Endothelial cell of umbilical vein (primary cell): ENCODE measurements around the gene ZSWIM5. TPM values are rescaled to one million over a fixed set of nuclear protein-coding genes. Genes with fewer than 3 reads are reported as not detected.

Experiments used
- BruUV-seq: library from RNA; stranded (reverse); fragments of 400-500 nt; replicated peaks from 2 replicates; lab custom pipeline; 2021; lab: Mats Ljungman, UMichigan
- CTCF ChIA-PET: fragments of 300-600, 350-600 bp; sonication (Branson Sonifier 250); formaldehyde crosslinking; loops from one replicate; lab custom pipeline; 2021; ENCODE audit warnings: antibody characterized with exemption, inconsistent platforms; lab: Charles Lee
- POLR2A ChIA-PET: fragments of 300-600, 350-600 bp; sonication (Branson Sonifier 250); formaldehyde crosslinking; loops from one replicate; lab custom pipeline; 2021; ENCODE audit warnings: antibody characterized with exemption, inconsistent platforms; lab: Charles Lee
- DNase-seq: peaks from one replicate; pipeline ENCODE4 v3.0.0-alpha.2; 2011; ENCODE audit warnings: low read depth, low spot score
- FAIRE-seq: peaks from 2 replicates; lab custom pipeline; 2011; peaks lifted over from hg19 to GRCh38; lab: Jason Lieb, UNC
- H2AFZ ChIP-seq: 2 replicates; pipeline ENCODE4 v1.6.0; 2012; ENCODE audit warnings: low read depth, low read length, control low read depth, inconsistent platforms
- H3K27ac ChIP-seq: 2 replicates; pipeline ENCODE4 v1.5.1; 2011; ENCODE audit warnings: low read depth, mild to moderate bottlenecking, control low read depth, low read length, moderate library complexity; ENCODE audit not compliant: insufficient read depth
- H3K27me3 ChIP-seq, 2 experiments: 2 replicates each; pipeline versions ENCODE4 v1.6.0 to v1.6.1; 2011; ENCODE audit warnings: low read length in 2 of 2, mixed read lengths in 1 of 2; ENCODE audit not compliant: control insufficient read depth in 2 of 2, insufficient read depth in 2 of 2
- H3K36me3 ChIP-seq, 2 experiments: 2 replicates in 1 of 2; 3 replicates in 1 of 2; pipeline ENCODE4 v1.5.1; 2011; ENCODE audit warnings: low read length in 2 of 2, mild to moderate bottlenecking in 1 of 2, moderate library complexity in 1 of 2; ENCODE audit not compliant: control insufficient read depth in 2 of 2, insufficient read depth in 2 of 2; ENCODE audit errors: extremely low read depth in 1 of 2
- H3K4me1 ChIP-seq: 3 replicates; pipeline ENCODE4 v1.5.1; 2011; ENCODE audit warnings: mild to moderate bottlenecking, low read length; ENCODE audit not compliant: control insufficient read depth, insufficient read depth; ENCODE audit errors: extremely low read depth
- H3K4me2 ChIP-seq: 2 replicates; pipeline ENCODE4 v1.6.1; 2011; ENCODE audit warnings: low read length, control low read depth, mixed read lengths; ENCODE audit not compliant: insufficient read depth
- H3K4me3 ChIP-seq, 3 experiments: fragments of 200-600 bp in 1 of 3; sonication (generic), shearing (Covaris generic) in 1 of 3; replicated peaks in 1 of 3; 2 replicates each; pipeline ENCODE4 v1.5.1; 2011 to 2016; ENCODE audit warnings: control low read depth in 3 of 3, low read length in 3 of 3, mild to moderate bottlenecking in 2 of 3, inconsistent platforms in 1 of 3, low read depth in 1 of 3, moderate library complexity in 1 of 3; ENCODE audit not compliant: insufficient read depth in 1 of 3
- H3K79me2 ChIP-seq: 2 replicates; pipeline ENCODE4 v1.6.0; 2012; ENCODE audit warnings: low read length, inconsistent platforms; ENCODE audit not compliant: control insufficient read depth, insufficient read depth
- H3K9ac ChIP-seq: replicated peaks from 2 replicates; pipeline ENCODE3; 2011; ENCODE audit warnings: low read length, control low read depth; ENCODE audit not compliant: insufficient read depth; ENCODE audit errors: extremely low read depth
- H3K9me1 ChIP-seq: replicated peaks from 3 replicates; pipeline ENCODE4 v1.6.0; 2011; ENCODE audit warnings: mild to moderate bottlenecking, low read length; ENCODE audit not compliant: control insufficient read depth, insufficient read depth; ENCODE audit errors: extremely low read depth
- H3K9me3 ChIP-seq: replicated peaks from 2 replicates; pipeline ENCODE4 v1.5.1; 2012; ENCODE audit warnings: low read length, inconsistent platforms; ENCODE audit not compliant: control insufficient read depth, insufficient read depth
- H4K20me1 ChIP-seq: replicated peaks from 2 replicates; pipeline ENCODE3; 2011; ENCODE audit warnings: mild to moderate bottlenecking, low read length; ENCODE audit not compliant: control insufficient read depth, insufficient read depth; ENCODE audit errors: extremely low read depth
- EZH2 ChIP-seq: IDR thresholded peaks from 2 replicates; pipeline ENCODE4 v1.6.1; 2012; ENCODE audit warnings: borderline replicate concordance, low read depth, mild to moderate bottlenecking, moderate library complexity, low read length, inconsistent platforms; ENCODE audit not compliant: severe bottlenecking
- FOS ChIP-seq: IDR thresholded peaks from 2 replicates; pipeline ENCODE4 v1.6.1; 2011; ENCODE audit warnings: mild to moderate bottlenecking, low read length, moderate library complexity, borderline replicate concordance; ENCODE audit not compliant: insufficient read depth
- GATA2 ChIP-seq: IDR thresholded peaks from 2 replicates; pipeline ENCODE4 v1.7.0; 2011; ENCODE audit warnings: low read depth, mild to moderate bottlenecking, moderate library complexity, mixed read lengths, low read length; ENCODE audit not compliant: insufficient read length, insufficient read depth
- JUN ChIP-seq: IDR thresholded peaks from 2 replicates; pipeline ENCODE4 v1.6.1; 2011; ENCODE audit warnings: borderline replicate concordance, low read depth; ENCODE audit not compliant: insufficient read length, insufficient read depth
- MYC ChIP-seq: IDR thresholded peaks from one replicate; pipeline ENCODE4 v1.6.1; 2011; ENCODE audit warnings: mild to moderate bottlenecking, low read depth, low read length
- POLR2A ChIP-seq: IDR thresholded peaks from 2 replicates; pipeline ENCODE4 v1.6.1; 2012; ENCODE audit warnings: low read depth, mild to moderate bottlenecking, control low read depth, low read length
- POLR2AphosphoS5 ChIP-seq: IDR thresholded peaks from 2 replicates; pipeline ENCODE4 v1.6.1; 2012; ENCODE audit warnings: low read depth, mild to moderate bottlenecking, control low read depth, low read length, moderate library complexity; ENCODE audit not compliant: insufficient read depth
- dilution Hi-C: fragments of 300-500 bp; cut with MboI; formaldehyde crosslinking; loops from one replicate; pipeline ENCODE4 v1.15.0; 2019; ENCODE audit warnings: low sequenced_read_pairs; ENCODE audit not compliant: extremely low pct_ligation_motif_present
- intact Hi-C: fragments of 100-400 bp; cut with micrococcal nuclease; formaldehyde crosslinking; loops from one replicate; pipeline ENCODE4 v1.10.0; 2022
- polyA plus RNA-seq, 4 experiments: library from polyadenylated mRNA; depleted of rRNA in 3 of 4; stranded (reverse) in 3 of 4; unstranded in 1 of 4; fragments of >200 nt; gene quantifications; 2 replicates each; pipeline versions ENCODE4 v1.2.1 to v1.2.3, GENCODE V29; 2011 to 2012; ENCODE audit warnings: missing spikeins in 1 of 4
- total RNA-seq: library from RNA; stranded (reverse); gene quantifications from 2 replicates; pipeline ENCODE4 v1.2.3, GENCODE V29; 2021
- TF ChIP-seq, protein P1 (sequence below), 2 donors: IDR thresholded peaks; 1 replicate in 1 of 2; 2 replicates in 1 of 2; pipeline ENCODE4 v1.5.1; 2011; ENCODE audit warnings: low read length in 2 of 2, mild to moderate bottlenecking in 2 of 2, moderate library complexity in 2 of 2, control low read depth in 1 of 2, inconsistent platforms in 1 of 2, low read depth in 1 of 2; ENCODE audit not compliant: insufficient read depth in 1 of 2; ENCODE audit errors: extremely low read depth in 1 of 2
- TF ChIP-seq, protein P2 (sequence below): IDR thresholded peaks from 2 replicates; pipeline ENCODE4 v1.6.1; 2011; ENCODE audit not compliant: insufficient read depth, insufficient read length

ZSWIM5 gene
- total and polyA plus RNA-seq, 2 donors (not counting 3 experiments of a cell fraction or from before 2014, with no cell fraction given), result 1.6 to 4.3 TPM

DNA sequence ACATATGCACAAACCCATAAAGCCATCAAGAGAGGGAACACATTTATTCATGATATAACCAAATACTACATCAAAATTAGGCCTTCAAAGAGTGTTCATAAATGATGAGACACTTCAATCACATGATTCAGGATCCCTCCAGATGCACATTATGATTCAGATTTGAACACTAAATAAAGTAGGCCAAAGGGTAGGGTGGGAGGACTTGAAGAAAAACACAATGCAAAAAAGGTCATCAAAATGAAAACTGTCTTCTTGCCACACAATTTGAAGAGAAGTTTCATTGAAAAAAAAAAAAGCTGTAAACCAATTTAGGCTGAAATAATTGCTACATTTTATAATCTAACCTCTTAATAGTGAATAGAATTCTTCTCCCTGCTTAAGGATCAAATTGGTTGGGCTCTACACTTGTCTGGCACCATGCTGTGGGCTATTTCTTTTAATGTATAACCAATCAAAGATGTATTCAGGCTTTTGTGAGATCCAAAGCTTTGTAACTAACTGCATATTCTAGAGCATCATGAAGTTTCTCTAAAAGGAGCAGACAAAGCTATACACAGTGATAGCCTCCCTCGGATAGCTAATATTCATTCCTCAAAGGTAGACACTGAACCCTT lies 58.1 kb downstream of the ZSWIM5 start:
- H3K4me3 ChIP-seq, result no peak overlapping the region
- H3K27me3 ChIP-seq, result no peaks in the 10 kb centered on the region
- H3K9ac ChIP-seq, result no peak overlapping the region
- no peaks in the 10 kb centered on the region for H3K36me3 ChIP-seq
- H3K9me1 ChIP-seq, result no peaks in the 10 kb centered on the region
- FAIRE-seq, result no peak
- no TSS peak for BruUV-seq
- POLR2A ChIA-PET, result no interaction called here
- no peaks in the 10 kb centered on the region for H3K9me3 ChIP-seq
- no peak for DNase-seq
- H3K4me2 ChIP-seq, result no peak overlapping the region
- H3K4me1 ChIP-seq, result no peaks in the 10 kb centered on the region
- H3K27ac ChIP-seq, result no peak overlapping the region
- no peak overlapping the region for H2AFZ ChIP-seq
- TF ChIP-seq, protein P1, sequence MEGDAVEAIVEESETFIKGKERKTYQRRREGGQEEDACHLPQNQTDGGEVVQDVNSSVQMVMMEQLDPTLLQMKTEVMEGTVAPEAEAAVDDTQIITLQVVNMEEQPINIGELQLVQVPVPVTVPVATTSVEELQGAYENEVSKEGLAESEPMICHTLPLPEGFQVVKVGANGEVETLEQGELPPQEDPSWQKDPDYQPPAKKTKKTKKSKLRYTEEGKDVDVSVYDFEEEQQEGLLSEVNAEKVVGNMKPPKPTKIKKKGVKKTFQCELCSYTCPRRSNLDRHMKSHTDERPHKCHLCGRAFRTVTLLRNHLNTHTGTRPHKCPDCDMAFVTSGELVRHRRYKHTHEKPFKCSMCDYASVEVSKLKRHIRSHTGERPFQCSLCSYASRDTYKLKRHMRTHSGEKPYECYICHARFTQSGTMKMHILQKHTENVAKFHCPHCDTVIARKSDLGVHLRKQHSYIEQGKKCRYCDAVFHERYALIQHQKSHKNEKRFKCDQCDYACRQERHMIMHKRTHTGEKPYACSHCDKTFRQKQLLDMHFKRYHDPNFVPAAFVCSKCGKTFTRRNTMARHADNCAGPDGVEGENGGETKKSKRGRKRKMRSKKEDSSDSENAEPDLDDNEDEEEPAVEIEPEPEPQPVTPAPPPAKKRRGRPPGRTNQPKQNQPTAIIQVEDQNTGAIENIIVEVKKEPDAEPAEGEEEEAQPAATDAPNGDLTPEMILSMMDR (IDR thresholded peaks at IDR 0.05; ENCODE audit: extremely low read depth in 1 of 2, insufficient read depth in 1 of 2, low read depth in 1 of 2, low read length in 2 of 2), result no peak
- no peak for TF ChIP-seq POLR2A
- TF ChIP-seq JUN, result no peak
- no peak for TF ChIP-seq GATA2
- TF ChIP-seq, protein P2, sequence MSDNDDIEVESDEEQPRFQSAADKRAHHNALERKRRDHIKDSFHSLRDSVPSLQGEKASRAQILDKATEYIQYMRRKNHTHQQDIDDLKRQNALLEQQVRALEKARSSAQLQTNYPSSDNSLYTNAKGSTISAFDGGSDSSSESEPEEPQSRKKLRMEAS, result no peak
- TF ChIP-seq POLR2AphosphoS5, result no peak
- no peak for TF ChIP-seq MYC
- no peak for TF ChIP-seq FOS
- TF ChIP-seq EZH2, result no peak
- no peaks in the 10 kb centered on the region for H4K20me1 ChIP-seq
- no peaks in the 10 kb centered on the region for H3K79me2 ChIP-seq
- CTCF ChIA-PET, result interaction anchor here (0.6 to 1.2 kb wide), 3 partner anchors 11 to 152 kb away, joined by 3 read pairs; no protein-coding TSS in a partner anchor
- intact Hi-C loops, result no loop called here
- dilution Hi-C loops, result no loop called here
